ENCODE results near the gene BLVRB. TPM values are rescaled to one million over a fixed set of nuclear protein-coding genes. Genes with fewer than 3 reads are reported as not detected.
"Not testable (repeated sequence)": the region's sequence is repeated elsewhere in the genome, so short reads cannot be mapped to it uniquely, and the experiment has no call there.

Gene BLVRB
- total and polyA plus RNA-seq, 9 donors = 16.8 to 135 (median 75.5) TPM

- DNase-seq = no peak
- intact Hi-C loops (cut with DNase I) = loop anchor here in 3 of 4 donors (10.0 kb wide), 3 partner anchors 115 to 145 kb away; partner anchors contain the start of genes LTBP4 (in 2 of the 3) and SHKBP1 (in 1 of the 3)
- no peaks in the 10 kb centered on the region for H3K9me3 ChIP-seq
- H3K27ac ChIP-seq = no peak overlapping the region
- peaks cover 4% of the 10 kb centered on the region for H3K4me1 ChIP-seq (ENCODE audit: insufficient read depth)
- no peak for TF ChIP-seq POLR2A (IDR thresholded peaks at IDR 0.05)
- TF ChIP-seq EP300 (IDR thresholded peaks at IDR 0.05) = no peak
- TF ChIP-seq, protein P1, sequence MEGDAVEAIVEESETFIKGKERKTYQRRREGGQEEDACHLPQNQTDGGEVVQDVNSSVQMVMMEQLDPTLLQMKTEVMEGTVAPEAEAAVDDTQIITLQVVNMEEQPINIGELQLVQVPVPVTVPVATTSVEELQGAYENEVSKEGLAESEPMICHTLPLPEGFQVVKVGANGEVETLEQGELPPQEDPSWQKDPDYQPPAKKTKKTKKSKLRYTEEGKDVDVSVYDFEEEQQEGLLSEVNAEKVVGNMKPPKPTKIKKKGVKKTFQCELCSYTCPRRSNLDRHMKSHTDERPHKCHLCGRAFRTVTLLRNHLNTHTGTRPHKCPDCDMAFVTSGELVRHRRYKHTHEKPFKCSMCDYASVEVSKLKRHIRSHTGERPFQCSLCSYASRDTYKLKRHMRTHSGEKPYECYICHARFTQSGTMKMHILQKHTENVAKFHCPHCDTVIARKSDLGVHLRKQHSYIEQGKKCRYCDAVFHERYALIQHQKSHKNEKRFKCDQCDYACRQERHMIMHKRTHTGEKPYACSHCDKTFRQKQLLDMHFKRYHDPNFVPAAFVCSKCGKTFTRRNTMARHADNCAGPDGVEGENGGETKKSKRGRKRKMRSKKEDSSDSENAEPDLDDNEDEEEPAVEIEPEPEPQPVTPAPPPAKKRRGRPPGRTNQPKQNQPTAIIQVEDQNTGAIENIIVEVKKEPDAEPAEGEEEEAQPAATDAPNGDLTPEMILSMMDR (IDR thresholded peaks at IDR 0.05) = no peak
- WGBS, 3 donors = 90 to 91% (median 90%) methylated on average over 3 of the region's 3 CpGs
- H3K4me3 ChIP-seq = no peak overlapping the region
- no peaks in the 10 kb centered on the region for H3K36me3 ChIP-seq
- H3K27me3 ChIP-seq = no peaks in the 10 kb centered on the region
Observed at GRCh38 chr19:40460185-40460584, 5.4 kb downstream of the BLVRB start.

DNA sequence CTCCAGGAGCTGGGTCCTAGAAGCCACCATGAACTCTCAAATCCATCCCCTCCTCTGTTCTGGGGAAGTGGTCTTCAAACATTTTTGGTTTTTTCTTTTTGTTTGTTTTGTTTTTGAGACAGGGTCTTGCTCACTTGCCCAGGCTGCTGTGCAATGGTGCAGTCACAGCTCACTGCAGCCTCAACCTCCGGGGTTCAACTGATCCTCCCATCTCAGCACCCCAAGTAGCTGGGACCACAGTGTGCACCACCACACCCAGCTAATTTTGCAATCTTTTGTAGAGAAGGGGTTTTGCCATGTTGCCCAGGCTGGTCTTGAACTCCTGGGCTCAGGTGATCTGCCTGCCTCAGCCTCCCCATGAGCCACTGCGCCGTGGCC, 7.0 kb downstream of the BLVRB start:
- TF ChIP-seq POLR2A (IDR thresholded peaks at IDR 0.05) (no peak), EP300 (IDR thresholded peaks at IDR 0.05) (no peak)
- TF ChIP-seq, protein P1 (IDR thresholded peaks at IDR 0.05) = no peak
- Histone ChIP-seq H3K9me3 (no peaks in the 10 kb centered on the region), H3K4me1 (ENCODE audit: insufficient read depth) (no peaks in the 10 kb centered on the region), H3K27me3 (no peaks in the 10 kb centered on the region), H3K4me3 (no peak overlapping the region), H3K36me3 (no peaks in the 10 kb centered on the region), H3K27ac (no peak overlapping the region)
- intact Hi-C loops (cut with DNase I) = loop anchor here in 1 of 4 donors (10.0 kb wide), 1 partner anchor 144 kb away; no protein-coding TSS in a partner anchor
- DNase-seq = no peak
- 93 to 98% (median 95%) methylated on average over 3 of the region's 3 CpGs for WGBS, 3 donors

DNA sequence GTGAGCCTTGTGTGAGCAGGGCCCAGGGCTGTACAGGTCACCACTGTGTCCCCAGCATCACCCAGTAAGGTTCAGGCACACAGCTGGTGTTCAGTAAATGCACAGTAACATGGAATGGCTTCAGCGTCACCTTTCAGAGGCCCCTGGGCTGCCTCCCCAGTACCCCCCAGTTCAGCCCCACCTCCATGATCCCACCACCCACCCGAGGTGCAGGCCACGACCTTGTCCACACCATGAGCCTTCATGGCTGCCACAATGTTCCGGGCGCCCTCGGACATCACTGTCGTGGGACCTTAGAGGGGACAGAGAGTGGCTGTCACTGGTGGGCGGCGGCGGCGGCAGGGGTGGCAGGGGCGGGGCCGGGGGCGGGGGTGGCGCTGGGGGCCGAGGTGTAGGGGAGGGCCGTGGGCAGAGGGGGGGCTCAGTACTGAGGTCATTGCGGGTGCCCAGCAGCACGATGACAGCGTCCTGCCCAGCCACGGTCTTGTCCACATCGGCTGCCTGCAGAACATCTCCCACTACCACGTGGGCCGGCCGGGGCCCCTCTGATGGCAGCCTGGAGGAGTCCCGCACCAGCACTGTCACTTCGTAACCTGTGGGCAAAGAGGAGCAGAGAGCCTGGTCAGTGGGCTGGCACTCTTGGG, 7.5 kb downstream of the BLVRB start:
- no peak for DNase-seq
- Histone ChIP-seq H3K36me3 (no peaks in the 10 kb centered on the region), H3K4me1 (ENCODE audit: insufficient read depth) (no peaks in the 10 kb centered on the region), H3K4me3 (no peak overlapping the region), H3K9me3 (no peaks in the 10 kb centered on the region), H3K27me3 (no peaks in the 10 kb centered on the region), H3K27ac (no peak overlapping the region)
- TF ChIP-seq EP300 (IDR thresholded peaks at IDR 0.05) = no peak
- TF ChIP-seq POLR2A (IDR thresholded peaks at IDR 0.05) = no peak
- TF ChIP-seq, protein P1 (IDR thresholded peaks at IDR 0.05) = no peak
- intact Hi-C loops (cut with DNase I) = loop anchor here in 1 of 4 donors (10.0 kb wide), 1 partner anchor 143 kb away; no protein-coding TSS in a partner anchor
- WGBS, 3 donors = 81 to 87% (median 83%) methylated on average over 27 of the region's 27 CpGs

DNA sequence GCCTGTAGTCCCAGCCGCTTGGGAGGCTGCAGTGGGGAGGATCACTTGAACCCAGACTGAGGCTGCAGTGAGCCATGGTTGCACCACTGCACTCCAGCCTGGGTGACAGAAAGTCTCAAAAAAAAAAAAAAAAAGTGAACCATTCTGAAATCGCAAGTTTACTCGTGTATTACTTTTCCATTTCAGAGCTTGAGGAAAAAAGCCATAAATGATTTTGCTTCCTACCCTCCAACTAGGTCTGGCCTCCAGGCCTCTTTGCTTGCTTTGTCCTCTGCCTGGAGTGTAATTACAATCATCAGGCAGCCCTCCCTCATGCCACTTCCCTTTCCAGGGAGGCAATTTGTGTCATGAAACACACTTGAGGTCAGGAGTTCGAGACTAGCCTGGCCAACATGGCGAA, 8.5 kb downstream of the BLVRB start:
- H3K36me3 ChIP-seq = no peaks in the 10 kb centered on the region
- no peak for DNase-seq
- no peaks in the 10 kb centered on the region for H3K9me3 ChIP-seq
- no peak overlapping the region for H3K27ac ChIP-seq
- H3K4me1 ChIP-seq (ENCODE audit: insufficient read depth) = no peaks in the 10 kb centered on the region
- no peaks in the 10 kb centered on the region for H3K27me3 ChIP-seq
- TF ChIP-seq EP300 (IDR thresholded peaks at IDR 0.05) = no peak
- no peak for TF ChIP-seq POLR2A (IDR thresholded peaks at IDR 0.05)
- TF ChIP-seq, protein P1 (IDR thresholded peaks at IDR 0.05) = no peak
- 88 to 90% (median 89%) methylated on average over 5 of the region's 5 CpGs for WGBS, 3 donors
- no peak overlapping the region for H3K4me3 ChIP-seq
- intact Hi-C loops (cut with DNase I) = loop anchor here in 1 of 4 donors (10.0 kb wide), 1 partner anchor 142 kb away; no protein-coding TSS in a partner anchor

DNA sequence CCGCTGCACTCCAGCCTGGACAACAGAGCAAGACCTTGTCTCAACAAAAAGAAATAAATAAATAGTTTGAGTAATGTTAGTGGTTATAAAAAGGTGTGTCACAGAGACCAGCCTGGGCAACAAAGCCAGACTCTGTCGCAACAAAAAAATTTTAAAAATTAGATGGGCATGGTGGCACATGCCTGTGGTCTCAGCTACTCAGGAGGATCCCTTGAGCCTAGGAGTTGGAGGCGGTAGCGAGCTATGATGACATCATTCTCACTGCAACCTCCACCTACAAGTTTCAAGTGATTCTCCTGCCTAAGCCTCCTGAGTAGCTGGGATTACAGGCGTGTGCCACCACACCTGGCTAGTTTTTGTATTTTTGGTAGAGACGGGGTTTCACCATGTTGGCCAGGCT, 11.6 kb downstream of the BLVRB start:
- not testable (repeated sequence) for DNase-seq; H3K27me3 ChIP-seq; H3K4me3 ChIP-seq; H3K27ac ChIP-seq; H3K4me1 ChIP-seq (ENCODE audit: insufficient read depth); H3K36me3 ChIP-seq; H3K9me3 ChIP-seq
- intact Hi-C loops (cut with DNase I) = loop anchor here in 1 of 4 donors (10.0 kb wide), 1 partner anchor 139 kb away; no protein-coding TSS in a partner anchor
- 92 to 95% (median 92%) methylated on average over 6 of the region's 6 CpGs for WGBS, 3 donors
